HepG2 (cell line): ENCODE results near the gene C2orf78. TPM values are rescaled to one million over a fixed set of nuclear protein-coding genes. Genes with fewer than 3 reads are reported as not detected.

Experiments
- ATAC-seq: fragments of 200-7000 bp; cut with Tn5 transposase; 3 replicates; pipeline ENCODE4 v1.9.1; 2020; ENCODE audit warnings: mild to moderate bottlenecking, moderate library complexity
- BruUV-seq: library from RNA; stranded (reverse); fragments of 400-500 nt; replicated peaks from 2 replicates; lab custom pipeline; 2021; lab: Mats Ljungman, UMichigan
- CTCF ChIA-PET: fragments of 300-600 bp; formaldehyde crosslinking; extraction: SDS; loops from one replicate; lab custom pipeline; 2021; ENCODE audit warnings: low total read pairs, inconsistent platforms, low intra/inter-chr PET ratio; lab: Yijun Ruan, JAX
- POLR2A ChIA-PET: fragments of 350-600 bp; sonication (Branson Sonifier 250); formaldehyde crosslinking; loops from one replicate; lab custom pipeline; 2020; ENCODE audit warnings: antibody characterized with exemption, inconsistent platforms; lab: Yijun Ruan, JAX
- DNase-seq: peaks from one replicate; pipeline ENCODE4 v3.0.0-alpha.2; 2015; ENCODE audit warnings: low spot score
- FAIRE-seq: peaks from 3 replicates; lab custom pipeline; 2011; peaks lifted over from hg19 to GRCh38; lab: Jason Lieb, UNC
- H2AFZ ChIP-seq: one replicate; pipeline ENCODE4 v1.6.1; 2011; ENCODE audit warnings: low read length, inconsistent platforms
- H3K27ac ChIP-seq: fragments of 300-600 bp; 3 replicates; pipeline ENCODE4 v1.8.0; 2011; ENCODE audit warnings: mixed run types, mild to moderate bottlenecking, mixed read lengths, low read length, inconsistent platforms; ENCODE audit not compliant: insufficient read depth; ENCODE audit errors: extremely low read length
- H3K27me3 ChIP-seq, 2 experiments: fragments of 200-600 bp in 1 of 2; 2 replicates in 1 of 2; 3 replicates in 1 of 2; pipeline versions ENCODE4 v1.6.0 to v1.8.0; 2011; ENCODE audit warnings: low read length in 2 of 2, mild to moderate bottlenecking in 2 of 2, moderate library complexity in 2 of 2, inconsistent platforms in 1 of 2; ENCODE audit not compliant: insufficient read depth in 2 of 2, control insufficient read depth in 1 of 2
- H3K36me3 ChIP-seq, 2 experiments: fragments of 200-600 bp in 1 of 2; replicated peaks in 1 of 2; 2 replicates in 1 of 2; 3 replicates in 1 of 2; pipeline versions ENCODE4 v1.5.1 to v1.8.0; 2011; ENCODE audit warnings: low read length in 2 of 2, inconsistent platforms in 1 of 2; ENCODE audit not compliant: insufficient read depth in 2 of 2, control insufficient read depth in 1 of 2
- H3K4me1 ChIP-seq: 2 replicates; pipeline ENCODE4 v1.5.1; 2012; ENCODE audit warnings: low read length, inconsistent platforms; ENCODE audit not compliant: insufficient read depth
- H3K4me2 ChIP-seq: 2 replicates; pipeline ENCODE4 v1.6.0; 2011; ENCODE audit warnings: low read depth, low read length, inconsistent platforms
- H3K4me3 ChIP-seq, 3 experiments: fragments of 200-600 bp in 1 of 3; sonication (generic), shearing (Covaris generic) in 1 of 3; replicated peaks in 1 of 3; 2 replicates each; pipeline ENCODE4 v1.5.1; 2011 to 2016; ENCODE audit warnings: low read length in 3 of 3, inconsistent platforms in 2 of 3, low read depth in 2 of 3, mild to moderate bottlenecking in 2 of 3, control low read depth in 1 of 3, mixed read lengths in 1 of 3; ENCODE audit not compliant: insufficient read depth in 1 of 3
- H3K79me2 ChIP-seq: one replicate; pipeline ENCODE4 v1.6.1; 2011; ENCODE audit warnings: low read length, inconsistent platforms; ENCODE audit not compliant: insufficient read depth
- H3K9ac ChIP-seq: 2 replicates; pipeline ENCODE4 v1.6.0; 2011; ENCODE audit warnings: mild to moderate bottlenecking, low read depth, low read length, inconsistent platforms; ENCODE audit not compliant: insufficient read depth
- H3K9me3 ChIP-seq: 2 replicates; pipeline ENCODE4 v1.5.1; 2012; ENCODE audit warnings: mild to moderate bottlenecking, low read length
- H4K20me1 ChIP-seq: 2 replicates; pipeline ENCODE4 v1.6.0; 2011; ENCODE audit warnings: inconsistent platforms, mild to moderate bottlenecking, low read length, moderate library complexity; ENCODE audit not compliant: insufficient read depth
- HNRNPLL ChIP-seq: fragments of 200-400 bp; formaldehyde crosslinking; IDR thresholded peaks from 2 replicates; pipeline ENCODE4 v1.6.1; 2017; ENCODE audit warnings: mild to moderate bottlenecking, low read depth, low read length; ENCODE audit not compliant: poor library complexity, severe bottlenecking
- RNF2 ChIP-seq: fragments of 450-650 bp; conservative IDR thresholded peaks from 2 replicates; pipeline ENCODE4 v1.6.1; 2016; ENCODE audit warnings: low read depth
- SIN3B ChIP-seq: fragments of 150-350 bp; IDR thresholded peaks from 2 replicates; pipeline ENCODE4 v1.6.1; 2014; ENCODE audit warnings: low read length
- SMAD9 ChIP-seq: sonication (generic); formaldehyde crosslinking; IDR thresholded peaks from 2 replicates; pipeline ENCODE4 v1.5.1; 2020; ENCODE audit warnings: mild to moderate bottlenecking, missing genetic modification reagents
- TERF1 ChIP-seq: sonication (generic); formaldehyde crosslinking; IDR thresholded peaks from 2 replicates; pipeline ENCODE4 v1.8.0; 2022; ENCODE audit warnings: mild to moderate bottlenecking, missing genetic modification reagents, moderate library complexity
- TFDP2 ChIP-seq: sonication (generic); formaldehyde crosslinking; IDR thresholded peaks from 2 replicates; pipeline ENCODE4 v1.4.0; 2020; ENCODE audit warnings: missing genetic modification reagents
- U2AF2 ChIP-seq: fragments of 200-400 bp; formaldehyde crosslinking; IDR thresholded peaks from 2 replicates; pipeline ENCODE4 v1.6.1; 2017; ENCODE audit warnings: low read depth, mild to moderate bottlenecking, low read length
- ZNF549 ChIP-seq: sonication (generic); formaldehyde crosslinking; IDR thresholded peaks from 2 replicates; pipeline ENCODE4 v1.5.0; 2020; ENCODE audit warnings: missing genetic modification reagents
- WGBS: methylation state at CpG from one replicate; pipeline ENCODE4 v1.1.6; 2017; ENCODE audit warnings: low lambda C conversion rate; 5-methylcytosine and 5-hydroxymethylcytosine counted together
- in situ Hi-C: cut with HindIII; loops from 2 replicates; pipeline ENCODE4 v1.10.0; 2017; ENCODE audit warnings: low pct_unique_long_range_greater_than_20kb; ENCODE audit not compliant: extremely low pct_ligation_motif_present
- intact Hi-C: fragments of 100-400 bp; cut with micrococcal nuclease; formaldehyde crosslinking; loops from one replicate; pipeline ENCODE4 v1.10.0; 2022; ENCODE audit not compliant: unreplicated experiment
- polyA plus RNA-seq, 8 experiments: library from polyadenylated mRNA; depleted of rRNA in 3 of 8; stranded (reverse) in 7 of 8; unstranded in 1 of 8; fragments of >200 nt; fragmentation: Illumina TruSeq in 4 of 8; extraction: Trizol in 4 of 8; gene quantifications; 2 replicates each; pipeline versions ENCODE4 v1.2.1 to v1.2.3, GENCODE V29; 2011 to 2016; ENCODE audit warnings: low read depth in 4 of 8, missing spikeins in 1 of 8, mixed read lengths in 1 of 8; ENCODE audit not compliant: insufficient read depth in 1 of 8
- total RNA-seq, 5 experiments: library from RNA; depleted of rRNA; stranded (reverse); fragments of >200 nt; fragmentation: Illumina TruSeq; extraction: Trizol; gene quantifications; 2 replicates each; pipeline ENCODE4 v1.2.3, GENCODE V29; 2016; ENCODE audit warnings: low read depth in 1 of 5
- TF ChIP-seq, protein P1 (sequence below): IDR thresholded peaks from 2 replicates; pipeline ENCODE4 v1.6.1; 2016; ENCODE audit warnings: missing compliant biosample characterization, missing genetic modification reagents, borderline replicate concordance
- TF ChIP-seq, protein P2 (sequence below): sonication (generic); formaldehyde crosslinking; IDR thresholded peaks from 2 replicates; pipeline ENCODE4 v1.8.1; 2023; ENCODE audit warnings: mild to moderate bottlenecking, inconsistent platforms, moderate library complexity, missing genetic modification reagents, borderline replicate concordance

C2orf78 gene
- total and polyA plus RNA-seq, 2 of the 13 experiments (the other 11 are each of a cell fraction or from before 2014, with no cell fraction given), result not detected

GRCh38 chr2:73818296-73818695 lies 34.3 kb downstream of the C2orf78 start:
- POLR2A ChIA-PET, result no interaction called here
- H3K9me3 ChIP-seq, result no peaks in the 10 kb centered on the region
- FAIRE-seq (no peak), ATAC-seq (no peak)
- H3K9ac ChIP-seq, result no peak overlapping the region
- intact Hi-C loops, result no loop called here
- no peak overlapping the region for H3K4me2 ChIP-seq
- H3K36me3 ChIP-seq, result no peaks in the 10 kb centered on the region
- no peak overlapping the region for H3K27ac ChIP-seq
- in situ Hi-C loops, result no loop called here
- TF ChIP-seq TFDP2 (CRISPR knock-in tag) (no peak), HNRNPLL (no peak), RNF2 (no peak), SIN3B (no peak)
- TF ChIP-seq, protein P1, sequence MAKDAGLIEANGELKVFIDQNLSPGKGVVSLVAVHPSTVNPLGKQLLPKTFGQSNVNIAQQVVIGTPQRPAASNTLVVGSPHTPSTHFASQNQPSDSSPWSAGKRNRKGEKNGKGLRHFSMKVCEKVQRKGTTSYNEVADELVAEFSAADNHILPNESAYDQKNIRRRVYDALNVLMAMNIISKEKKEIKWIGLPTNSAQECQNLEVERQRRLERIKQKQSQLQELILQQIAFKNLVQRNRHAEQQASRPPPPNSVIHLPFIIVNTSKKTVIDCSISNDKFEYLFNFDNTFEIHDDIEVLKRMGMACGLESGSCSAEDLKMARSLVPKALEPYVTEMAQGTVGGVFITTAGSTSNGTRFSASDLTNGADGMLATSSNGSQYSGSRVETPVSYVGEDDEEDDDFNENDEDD (CRISPR knock-in tag), result no peak
- TF ChIP-seq, all 625 proteins: peak for 0
- H4K20me1 ChIP-seq, result no peaks in the 10 kb centered on the region
- no TSS peak for BruUV-seq
- no peak for DNase-seq
- peaks cover 3 to 19% of the 10 kb centered on the region in 2 experiments; a peak in 3 of 5 replicates for H3K27me3 ChIP-seq
- H3K4me3 ChIP-seq, result no peak overlapping the region
- WGBS, result 65% methylated on average over 18 of the region's 18 CpGs
- no peak overlapping the region for H2AFZ ChIP-seq
- CTCF ChIA-PET, result no interaction called here
- no peaks in the 10 kb centered on the region for H3K4me1 ChIP-seq
- H3K79me2 ChIP-seq, result no peaks in the 10 kb centered on the region

DNA sequence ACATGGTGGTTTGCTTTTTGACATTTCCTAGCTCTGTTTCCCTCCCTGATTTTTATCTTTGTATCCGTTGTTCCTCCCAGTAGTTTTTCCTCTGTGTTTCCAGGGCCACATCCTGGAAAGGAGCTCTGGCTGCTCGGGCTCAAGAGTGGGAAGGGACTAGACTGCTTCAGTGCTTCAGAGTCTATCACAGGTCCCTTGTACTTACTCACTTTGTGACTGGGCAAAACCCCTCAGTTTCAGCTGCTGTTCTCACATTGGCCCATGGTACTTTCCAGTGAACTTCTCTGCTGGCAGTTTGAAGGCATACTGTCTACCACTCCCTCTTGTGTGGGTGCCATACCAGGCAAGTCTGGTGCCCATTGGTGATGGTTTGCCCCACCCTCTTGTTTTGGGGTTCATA lies 37.2 kb downstream of the C2orf78 start:
- H3K79me2 ChIP-seq, result no peaks in the 10 kb centered on the region
- CTCF ChIA-PET, result no interaction called here
- H3K4me3 ChIP-seq, result no peak overlapping the region
- ATAC-seq (no peak), FAIRE-seq (no peak), DNase-seq (no peak)
- BruUV-seq, result no TSS peak
- in situ Hi-C loops, result no loop called here
- H3K27me3 ChIP-seq, result peaks cover 3 to 9% of the 10 kb centered on the region in 2 experiments; a peak in 3 of 5 replicates
- H3K4me2 ChIP-seq, result no peak overlapping the region
- no peak overlapping the region for H3K9ac ChIP-seq
- intact Hi-C loops, result no loop called here
- no peaks in the 10 kb centered on the region for H3K4me1 ChIP-seq
- no peak overlapping the region for H3K27ac ChIP-seq
- H2AFZ ChIP-seq, result no peak overlapping the region
- 3% methylated on average over 2 of the region's 2 CpGs for WGBS
- H4K20me1 ChIP-seq, result no peaks in the 10 kb centered on the region
- H3K36me3 ChIP-seq, result no peaks in the 10 kb centered on the region
- TF ChIP-seq TERF1 (CRISPR knock-in tag), result no peak
- TF ChIP-seq, protein P2, sequence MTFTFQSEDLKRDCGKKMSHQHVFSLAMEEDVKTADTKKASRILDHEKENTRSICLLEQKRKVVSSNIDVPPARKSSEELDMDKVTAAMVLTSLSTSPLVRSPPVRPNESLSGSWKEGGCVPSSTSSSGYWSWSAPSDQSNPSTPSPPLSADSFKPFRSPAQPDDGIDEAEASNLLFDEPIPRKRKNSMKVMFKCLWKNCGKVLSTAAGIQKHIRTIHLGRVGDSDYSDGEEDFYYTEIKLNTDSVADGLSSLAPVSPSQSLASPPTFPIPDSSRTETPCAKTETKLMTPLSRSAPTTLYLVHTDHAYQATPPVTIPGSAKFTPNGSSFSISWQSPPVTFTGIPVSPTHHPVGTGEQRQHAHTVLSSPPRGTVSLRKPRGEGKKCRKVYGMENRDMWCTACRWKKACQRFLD (CRISPR knock-in tag), result no peak
- TF ChIP-seq U2AF2, result no peak
- TF ChIP-seq ZNF549 (CRISPR knock-in tag), result no peak
- TF ChIP-seq SMAD9 (CRISPR knock-in tag), result no peak
- TF ChIP-seq, all 625 proteins: peak for 0
- no peaks in the 10 kb centered on the region for H3K9me3 ChIP-seq
- POLR2A ChIA-PET, result no interaction called here
